Loucy (cell line): ENCODE measurements around the gene YIPF7.

ENCODE experiments used
- H2AFZ ChIP-seq: fragments of 200-600 bp; sonication (generic); 2 replicates; pipeline ENCODE4 v1.6.0; 2016; ENCODE audit warnings: antibody characterized with exemption, mild to moderate bottlenecking, low read length, moderate library complexity
- H3F3A ChIP-seq: fragments of 200-600 bp; 2 replicates; pipeline ENCODE4 v1.6.0; 2016; ENCODE audit warnings: antibody characterized with exemption, low read depth, mild to moderate bottlenecking
- H3K27me3 ChIP-seq: fragments of 200-600 bp; sonication (generic); 2 replicates; pipeline ENCODE4 v1.6.1; 2014; ENCODE audit warnings: low read length, mild to moderate bottlenecking; ENCODE audit not compliant: insufficient read depth, poor library complexity, severe bottlenecking
- H3K36me3 ChIP-seq: fragments of 200-600 bp; sonication (generic); 2 replicates; pipeline ENCODE4 v1.6.1; 2016; ENCODE audit warnings: low read length; ENCODE audit not compliant: insufficient read depth
- H3K4me1 ChIP-seq: fragments of 200-600 bp; sonication (generic); 2 replicates; pipeline ENCODE4 v1.5.1; 2014; ENCODE audit warnings: low read length, mild to moderate bottlenecking; ENCODE audit not compliant: insufficient read depth, poor library complexity, severe bottlenecking
- H3K4me2 ChIP-seq: fragments of 200-600 bp; sonication (generic); 2 replicates; pipeline ENCODE4 v1.6.0; 2014; ENCODE audit warnings: antibody characterized with exemption, low read length, low read depth, mild to moderate bottlenecking; ENCODE audit not compliant: poor library complexity, severe bottlenecking
- H3K4me3 ChIP-seq: fragments of 200-600 bp; sonication (generic); 2 replicates; pipeline ENCODE4 v1.5.1; 2014; ENCODE audit warnings: low read length, mild to moderate bottlenecking, mixed read lengths; ENCODE audit not compliant: poor library complexity, severe bottlenecking
- H3K79me2 ChIP-seq: fragments of 200-600 bp; sonication (generic); 2 replicates; pipeline ENCODE4 v1.6.1; 2014; ENCODE audit warnings: low read length; ENCODE audit not compliant: insufficient read depth
- H3K9ac ChIP-seq: fragments of 200-600 bp; sonication (generic); 2 replicates; pipeline ENCODE4 v1.6.0; 2014; ENCODE audit warnings: mild to moderate bottlenecking, low read depth, low read length, moderate library complexity; ENCODE audit not compliant: poor library complexity, severe bottlenecking
- H3K9me2 ChIP-seq: fragments of 200-600 bp; sonication (generic); replicated peaks from 2 replicates; pipeline ENCODE4 v1.6.1; 2016; ENCODE audit warnings: low read depth, low read length, mixed read lengths
- H3K9me3 ChIP-seq: fragments of 200-600 bp; sonication (generic); 2 replicates; pipeline ENCODE4 v1.6.1; 2014; ENCODE audit warnings: mild to moderate bottlenecking, antibody characterized with exemption, low read length, low read depth; ENCODE audit not compliant: insufficient read depth
- H4K20me1 ChIP-seq: fragments of 200-600 bp; sonication (generic); 2 replicates; pipeline ENCODE4 v1.6.0; 2014; ENCODE audit warnings: antibody characterized with exemption, low read length, mild to moderate bottlenecking; ENCODE audit not compliant: insufficient read depth, poor library complexity, severe bottlenecking
- CTCF ChIP-seq: fragments of 200-600 bp; sonication (generic); conservative IDR thresholded peaks from 2 replicates; pipeline ENCODE4 v1.5.1; 2014; ENCODE audit warnings: mild to moderate bottlenecking, antibody characterized with exemption, low read length
- EZH2phosphoT487 ChIP-seq: fragments of 200-600 bp; IDR thresholded peaks from 2 replicates; pipeline ENCODE4 v1.6.1; 2018; ENCODE audit warnings: antibody characterized with exemption, mild to moderate bottlenecking, moderate library complexity, borderline replicate concordance

Gene YIPF7

GRCh38 chr4:44623676-44624075, 27.7 kb downstream of the YIPF7 start:
- no peaks in the 10 kb centered on the region for H3K4me1 ChIP-seq
- no peaks in the 10 kb centered on the region for H3K27me3 ChIP-seq
- H3K79me2 ChIP-seq = no peaks in the 10 kb centered on the region
- no peak overlapping the region for H3K9ac ChIP-seq
- H3K4me3 ChIP-seq = no peak overlapping the region
- H3K36me3 ChIP-seq = no peaks in the 10 kb centered on the region
- no peak overlapping the region for H3K4me2 ChIP-seq
- H3K9me3 ChIP-seq = no peaks in the 10 kb centered on the region
- no peaks in the 10 kb centered on the region for H3K9me2 ChIP-seq
- H2AFZ ChIP-seq = no peak overlapping the region
- H3F3A ChIP-seq = no peaks in the 10 kb centered on the region
- H4K20me1 ChIP-seq = no peaks in the 10 kb centered on the region
- no peak for TF ChIP-seq CTCF
- no peak for TF ChIP-seq EZH2phosphoT487

- Histone ChIP-seq H3K4me1 (no peaks in the 10 kb centered on the region), H4K20me1 (no peaks in the 10 kb centered on the region), H3K79me2 (no peaks in the 10 kb centered on the region), H2AFZ (no peak overlapping the region), H3K36me3 (no peaks in the 10 kb centered on the region), H3K4me3 (no peak overlapping the region), H3K9ac (no peak overlapping the region), H3K9me2 (no peaks in the 10 kb centered on the region), H3K9me3 (no peaks in the 10 kb centered on the region), H3K4me2 (no peak overlapping the region), H3K27me3 (no peaks in the 10 kb centered on the region), H3F3A (no peaks in the 10 kb centered on the region)
- no peak for TF ChIP-seq EZH2phosphoT487
- TF ChIP-seq CTCF = no peak
These were observed 34.8 kb downstream of the YIPF7 start for GRCh38 chr4:44616621-44617020.

- H3K27me3 ChIP-seq = no peaks in the 10 kb centered on the region
- no peak overlapping the region for H3K9ac ChIP-seq
- H3K9me3 ChIP-seq = no peaks in the 10 kb centered on the region; the same call in 1 of the 2 replicates
- H3K4me1 ChIP-seq = no peaks in the 10 kb centered on the region
- no peaks in the 10 kb centered on the region for H4K20me1 ChIP-seq
- H3K4me2 ChIP-seq = no peak overlapping the region
- H3K9me2 ChIP-seq = no peaks in the 10 kb centered on the region
- H3K36me3 ChIP-seq = no peaks in the 10 kb centered on the region
- no peaks in the 10 kb centered on the region for H3K79me2 ChIP-seq
- no peak overlapping the region for H2AFZ ChIP-seq
- no peak overlapping the region for H3K4me3 ChIP-seq
- TF ChIP-seq EZH2phosphoT487 (no peak), CTCF (no peak; the same call in 1 of the 2 replicates)
- no peaks in the 10 kb centered on the region for H3F3A ChIP-seq
These were observed 68.0 kb downstream of the YIPF7 start for GRCh38 chr4:44583393-44583792.
